ENCODE measurements around the gene ARID3C.
A peak's percentile ranks its signal among the peaks of the same experiment; 100 is the strongest.
"Not testable (repeated sequence)": the region's sequence is repeated elsewhere in the genome, so short reads cannot be mapped to it uniquely, and the experiment has no call there.

ARID3C gene

GRCh38 chr9:34651876-34652601 is 23.2 kb upstream of the ARID3C start, which contains the start of gene IL11RA:
IL11RA (plus strand) TSS chr9:34652185; CDS start chr9:34655218, 3,033 bp downstream.
- peak; percentile 51 for DNase-seq

- DNase-seq = no peak
Observed at GRCh38 chr9:34651321-34651720, 22.5 kb upstream of the ARID3C start.

DNA sequence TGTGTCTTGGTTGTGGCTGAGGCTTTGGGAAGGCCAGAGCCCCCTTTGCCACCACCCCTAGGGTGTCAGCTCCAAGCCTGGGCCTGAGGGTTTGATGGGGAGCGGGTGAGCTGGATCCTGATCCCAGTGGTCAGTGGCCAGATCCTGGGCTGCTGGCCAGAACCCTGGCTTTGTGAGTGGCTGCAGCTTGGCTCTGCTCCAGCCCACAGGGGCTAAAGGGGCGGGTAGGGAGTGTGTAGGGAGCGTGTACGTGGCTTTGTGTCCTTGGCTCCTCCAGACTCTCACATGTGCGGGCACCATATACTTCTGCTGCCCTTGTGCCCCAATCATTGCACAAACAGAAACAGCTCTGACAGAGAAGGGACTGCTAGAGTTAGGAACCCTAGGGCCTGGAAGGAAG is 21.9 kb upstream of the ARID3C start:
- no peak for DNase-seq

GRCh38 chr9:34648673-34649072 is 19.8 kb upstream of the ARID3C start:
- no peak for DNase-seq

GRCh38 chr9:34647651-34648050 is 18.8 kb upstream of the ARID3C start:
- no peak for DNase-seq

GRCh38 chr9:34647084-34647403 is 18.2 kb upstream of the ARID3C start:
- DNase-seq = no peak

DNA sequence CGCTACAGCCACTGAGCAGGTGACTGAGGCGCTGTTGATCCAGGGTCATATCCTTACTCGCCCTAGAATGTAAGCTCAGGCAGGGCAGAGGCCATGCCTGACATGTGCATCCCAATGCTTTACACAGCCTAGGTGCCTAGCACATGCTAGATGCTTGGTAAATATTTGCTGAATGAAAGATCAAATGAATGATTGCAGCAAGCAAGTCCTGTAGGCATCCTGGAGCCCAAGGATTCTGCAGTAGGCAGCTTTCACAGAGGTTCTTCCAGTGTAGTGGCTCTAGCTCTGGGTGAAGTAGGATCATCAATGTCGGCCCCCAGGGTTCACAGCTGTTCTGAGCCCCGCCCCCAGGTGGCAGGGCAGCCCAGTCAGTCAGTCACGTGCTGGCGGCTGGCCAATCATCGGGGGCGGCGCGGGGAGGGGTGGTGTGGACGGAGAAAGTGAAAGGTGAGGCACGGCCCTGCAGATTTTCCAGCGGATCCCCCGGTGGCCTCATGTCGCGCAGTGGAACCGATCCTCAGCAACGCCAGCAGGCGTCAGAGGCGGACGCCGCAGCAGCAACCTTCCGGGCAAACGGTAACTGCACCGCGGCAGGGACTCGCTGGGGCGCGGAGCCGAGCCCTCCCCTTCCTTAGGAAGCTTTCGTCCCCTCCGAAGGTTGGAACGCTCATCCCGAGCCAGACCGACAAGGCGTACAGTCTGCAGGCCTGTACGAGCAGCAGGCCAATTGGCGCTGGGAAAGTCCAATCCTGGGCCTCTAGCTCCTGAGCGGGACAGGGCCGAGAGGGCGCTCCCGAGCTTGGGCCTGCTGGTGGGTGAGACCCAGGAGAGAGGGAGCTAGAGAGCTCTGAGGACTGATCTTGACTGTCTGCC is 17.6 kb upstream of the ARID3C start, which contains the start of gene GALT:
TSS of gene GALT (plus strand) at position 465 of the 873 bp plus-strand sequence. CDS start at position 495, 30 bp downstream.
- peak; percentile 98 for DNase-seq

GRCh38 chr9:34644766-34645314 is 16.0 kb upstream of the ARID3C start:
- no peak for DNase-seq

DNA sequence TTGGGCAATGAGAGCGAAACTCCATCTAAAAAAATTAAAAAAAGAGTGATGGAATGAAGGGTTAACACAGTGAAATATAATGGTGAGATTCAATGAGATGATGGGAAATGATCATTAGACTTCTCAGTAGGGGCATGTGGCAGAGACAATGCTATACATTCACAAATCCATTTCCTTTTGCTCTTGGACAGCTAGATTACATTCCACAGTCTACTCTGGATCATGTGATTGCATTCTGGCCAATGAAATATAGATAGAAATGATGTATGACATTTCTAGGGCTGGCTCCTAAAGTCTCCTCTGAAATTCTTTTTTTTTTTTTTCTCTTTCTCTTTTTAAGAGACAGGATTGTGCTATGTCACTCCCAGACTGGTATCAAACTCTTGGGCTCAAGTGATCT is 13.8 kb upstream of the ARID3C start:
- DNase-seq = no peak

DNA sequence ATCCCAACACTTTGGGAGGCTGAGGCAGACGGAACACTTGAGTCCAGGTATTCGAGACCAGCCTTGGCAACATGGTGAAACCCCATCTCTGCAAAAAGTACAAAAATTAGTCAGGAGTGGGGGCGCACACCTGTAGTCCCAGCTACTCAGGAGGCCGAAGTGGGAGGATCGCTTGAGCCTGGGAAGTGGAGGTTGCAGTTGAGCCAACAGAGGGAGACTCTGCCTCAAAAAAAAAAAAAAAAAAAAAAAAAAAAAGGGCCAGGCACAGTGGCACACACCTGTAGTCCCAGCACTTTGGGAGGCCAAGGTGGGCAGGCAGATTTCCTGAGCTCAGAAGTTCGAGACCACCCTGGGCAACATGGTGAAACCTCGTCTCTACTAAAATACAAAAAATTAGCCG is 10.5 kb upstream of the ARID3C start:
- not testable (repeated sequence) for DNase-seq

DNA sequence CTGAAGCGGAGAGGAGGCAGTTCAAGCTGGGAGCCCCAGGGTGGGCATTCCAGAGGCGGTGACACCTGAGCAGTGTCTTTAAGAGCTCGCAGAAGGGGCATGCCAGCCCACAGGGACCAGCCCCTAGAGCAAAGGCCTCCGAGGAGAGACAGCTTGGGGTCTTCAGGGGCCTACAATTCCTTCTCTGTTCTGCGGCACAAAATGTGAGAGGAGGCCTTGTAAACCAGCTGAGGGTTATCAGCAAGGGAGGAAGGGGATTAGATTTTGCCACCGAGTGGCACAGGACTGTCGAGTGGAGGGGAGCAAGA is 9.2 kb upstream of the ARID3C start:
- DNase-seq = no peak

DNA sequence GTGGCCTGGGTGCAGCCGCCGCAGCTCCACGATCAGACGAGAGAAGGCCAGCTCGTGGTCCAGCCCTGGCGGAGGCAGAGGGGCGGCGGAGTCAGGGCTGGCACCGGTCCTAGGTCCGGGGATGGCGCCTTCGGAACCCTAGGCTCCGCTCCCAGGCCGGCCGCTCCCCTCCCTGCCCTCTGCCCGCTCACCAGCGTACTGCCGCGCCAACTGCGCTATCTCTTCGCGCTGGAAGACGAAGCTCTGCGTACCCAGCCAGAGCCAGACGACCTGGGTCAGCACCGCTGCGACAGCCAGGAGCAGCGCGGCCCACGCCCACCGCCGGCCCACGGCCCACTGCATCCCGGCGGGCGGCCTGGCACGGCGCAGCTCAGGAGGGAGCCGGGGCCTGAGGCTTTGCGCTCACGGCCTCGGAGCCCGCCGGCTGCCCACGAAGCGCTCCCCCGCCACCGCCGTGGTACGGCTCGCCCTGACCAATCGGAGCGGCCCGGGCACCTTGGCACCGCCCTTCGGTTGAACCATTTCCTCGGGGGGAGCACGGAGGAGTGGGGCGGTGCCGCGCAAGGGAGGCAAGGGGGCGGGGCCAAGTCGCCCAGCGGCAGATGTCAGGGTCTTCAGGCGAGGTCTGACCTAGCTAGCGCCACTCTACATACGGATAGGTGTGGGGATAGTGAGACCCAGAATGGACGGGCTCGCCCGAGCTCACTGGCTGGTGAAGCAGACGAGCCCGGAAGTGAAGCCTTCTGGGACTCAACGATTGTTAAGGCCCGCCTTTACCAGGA is 8.7 kb upstream of the ARID3C start, which contains the start of gene SIGMAR1:
TSS of gene SIGMAR1 (minus strand) at position 432 of the 782 bp plus-strand sequence. CDS start at position 342, 90 bp downstream.
- DNase-seq = peak; percentile 93

GRCh38 chr9:34636791-34637355 is 8.0 kb upstream of the ARID3C start:
- DNase-seq = no peak

DNA sequence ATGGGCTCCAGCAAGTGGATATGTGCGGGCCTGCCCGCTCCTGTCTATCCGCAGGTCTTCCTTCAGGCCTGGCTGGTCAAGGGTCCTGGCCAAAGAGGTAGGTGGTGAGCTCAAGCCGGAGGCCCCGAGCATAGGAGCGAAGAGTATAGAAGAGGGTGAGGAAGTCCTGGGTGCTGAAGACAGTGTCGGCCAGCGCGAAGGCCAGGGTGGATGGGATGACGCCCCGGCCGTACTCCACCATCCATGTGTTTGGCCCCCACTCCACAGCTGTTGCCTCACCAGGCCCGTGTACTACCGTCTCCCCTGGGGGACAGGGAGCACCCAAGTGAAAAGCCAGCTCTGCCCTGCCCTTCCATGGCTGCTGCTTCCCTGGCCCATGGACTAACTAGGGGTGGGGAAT is 6.7 kb upstream of the ARID3C start:
- no peak for DNase-seq

DNA sequence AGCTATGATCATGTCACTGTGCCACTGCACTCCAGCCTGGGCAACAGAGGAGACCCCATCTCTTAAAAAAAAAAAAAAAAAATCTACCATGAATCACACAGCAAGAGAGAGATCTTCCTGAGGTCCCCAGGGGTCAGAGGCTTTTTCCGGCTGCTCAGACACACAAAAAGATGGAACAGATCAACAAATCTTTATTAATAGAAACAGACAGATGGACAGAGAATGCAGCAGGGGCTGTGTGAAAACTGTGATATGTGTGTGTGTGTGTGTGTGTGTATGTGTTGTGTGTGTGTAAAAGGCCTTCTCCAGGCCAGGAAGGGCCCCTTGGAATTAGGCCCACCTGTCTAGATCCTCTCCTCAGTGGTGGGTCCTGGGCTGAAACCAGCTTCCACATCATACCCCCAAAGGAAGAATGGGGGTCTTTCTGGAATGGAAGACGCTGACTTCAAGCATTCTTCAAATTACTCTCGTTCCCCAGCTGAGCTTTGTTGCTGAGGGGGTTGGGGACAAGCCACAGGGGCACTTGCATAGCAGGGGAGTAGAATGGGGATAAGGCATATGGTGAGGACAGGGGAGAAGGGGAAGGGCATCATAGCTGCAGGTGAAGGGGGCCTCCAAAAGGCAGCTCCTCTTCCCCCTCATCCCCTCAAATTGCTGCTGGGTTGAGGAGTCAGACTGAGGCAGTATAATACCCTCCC is 5.8 kb upstream of the ARID3C start:
- no peak for DNase-seq

GRCh38 chr9:34633851-34634550 is 5.1 kb upstream of the ARID3C start:
- DNase-seq = peak; percentile 68

- DNase-seq = no peak
Observed at GRCh38 chr9:34633166-34633565, 4.3 kb upstream of the ARID3C start.

GRCh38 chr9:34630402-34631154 is 1.7 kb upstream of the ARID3C start:
- no peak for DNase-seq

DNA sequence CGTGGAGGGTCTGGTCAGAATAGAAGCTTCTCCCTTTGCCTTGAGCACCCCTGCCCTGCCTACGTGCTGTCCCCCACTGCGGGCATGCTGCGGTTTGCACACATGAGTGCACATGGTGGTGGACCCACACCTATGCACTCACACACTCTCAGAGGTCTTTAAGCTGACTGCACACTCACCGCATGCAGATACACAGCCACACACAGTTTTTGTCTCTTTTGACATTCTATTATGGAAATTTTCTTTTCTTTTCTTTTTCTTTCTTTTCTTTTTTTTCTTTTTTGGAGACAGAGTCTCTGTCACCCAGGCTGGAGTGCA is 584 bp upstream of the ARID3C start:
- no peak for DNase-seq

GRCh38 chr9:34627716-34628655 is 880 bp downstream of the ARID3C start:
- no peak for DNase-seq

All from stimulated activated CD4-positive, alpha-beta T cell treated with anti-CD3 and anti-CD28 coated beads, Interleukin-12 subunit alpha, Interleukin-12 subunit beta, amount 100 ng/mL, for 4 hours (primary cell).